Measurements from ENCODE around the gene KLHL29.

- TF ChIP-seq, protein P1, sequence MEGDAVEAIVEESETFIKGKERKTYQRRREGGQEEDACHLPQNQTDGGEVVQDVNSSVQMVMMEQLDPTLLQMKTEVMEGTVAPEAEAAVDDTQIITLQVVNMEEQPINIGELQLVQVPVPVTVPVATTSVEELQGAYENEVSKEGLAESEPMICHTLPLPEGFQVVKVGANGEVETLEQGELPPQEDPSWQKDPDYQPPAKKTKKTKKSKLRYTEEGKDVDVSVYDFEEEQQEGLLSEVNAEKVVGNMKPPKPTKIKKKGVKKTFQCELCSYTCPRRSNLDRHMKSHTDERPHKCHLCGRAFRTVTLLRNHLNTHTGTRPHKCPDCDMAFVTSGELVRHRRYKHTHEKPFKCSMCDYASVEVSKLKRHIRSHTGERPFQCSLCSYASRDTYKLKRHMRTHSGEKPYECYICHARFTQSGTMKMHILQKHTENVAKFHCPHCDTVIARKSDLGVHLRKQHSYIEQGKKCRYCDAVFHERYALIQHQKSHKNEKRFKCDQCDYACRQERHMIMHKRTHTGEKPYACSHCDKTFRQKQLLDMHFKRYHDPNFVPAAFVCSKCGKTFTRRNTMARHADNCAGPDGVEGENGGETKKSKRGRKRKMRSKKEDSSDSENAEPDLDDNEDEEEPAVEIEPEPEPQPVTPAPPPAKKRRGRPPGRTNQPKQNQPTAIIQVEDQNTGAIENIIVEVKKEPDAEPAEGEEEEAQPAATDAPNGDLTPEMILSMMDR (IDR thresholded peaks at IDR 0.05) = no peak
- TF ChIP-seq EZH2 (IDR thresholded peaks at IDR 0.05; ENCODE audit: borderline replicate concordance, insufficient read depth, low read depth, low read length, poor library complexity, severe bottlenecking) = no peak
These were observed 323.8 kb downstream of the KLHL29 start for GRCh38 chr2:23708771-23709170.

Measured in B cell (primary cell).